HG03439 (cell line): ENCODE results near the gene PPP1R10.

Experiments
- ATAC-seq: cut with Tn5 transposase; IDR thresholded peaks from one replicate; pipeline ENCODE4 v1.9.1; 2021; ENCODE audit warnings: mild to moderate bottlenecking, moderate library complexity; ENCODE audit not compliant: unreplicated experiment

The PPP1R10 gene

GRCh38 chr6:30557683-30557981 lies 59.4 kb downstream of the PPP1R10 start:
- ATAC-seq = no peak

GRCh38 chr6:30556906-30557682 lies 59.9 kb downstream of the PPP1R10 start, which contains the start of gene PRR3:
PRR3 (plus strand) TSS chr6:30557295; CDS start chr6:30557345, 50 bp downstream.
- peak; percentile 62 for ATAC-seq

- peak; percentile 79 for ATAC-seq
These were observed 60.8 kb downstream of the PPP1R10 start, which contains the start of gene GNL1 for GRCh38 chr6:30556066-30556905. GNL1 (minus strand) TSS chr6:30556489; CDS start chr6:30556203, 286 bp downstream.

DNA sequence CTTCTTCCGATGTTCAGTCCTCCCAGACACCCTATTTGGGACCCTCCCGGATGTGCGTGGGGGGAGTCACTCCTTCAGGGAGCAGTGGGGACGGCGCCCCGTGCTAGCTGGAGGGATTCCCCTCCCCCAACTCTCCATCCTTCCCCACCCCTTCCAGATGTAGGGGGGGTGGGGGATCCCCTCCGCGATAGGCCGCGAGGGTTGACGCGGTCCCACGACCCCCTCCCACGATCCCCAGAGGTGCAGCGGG lies 61.3 kb downstream of the PPP1R10 start:
- ATAC-seq = peak; percentile 0

DNA sequence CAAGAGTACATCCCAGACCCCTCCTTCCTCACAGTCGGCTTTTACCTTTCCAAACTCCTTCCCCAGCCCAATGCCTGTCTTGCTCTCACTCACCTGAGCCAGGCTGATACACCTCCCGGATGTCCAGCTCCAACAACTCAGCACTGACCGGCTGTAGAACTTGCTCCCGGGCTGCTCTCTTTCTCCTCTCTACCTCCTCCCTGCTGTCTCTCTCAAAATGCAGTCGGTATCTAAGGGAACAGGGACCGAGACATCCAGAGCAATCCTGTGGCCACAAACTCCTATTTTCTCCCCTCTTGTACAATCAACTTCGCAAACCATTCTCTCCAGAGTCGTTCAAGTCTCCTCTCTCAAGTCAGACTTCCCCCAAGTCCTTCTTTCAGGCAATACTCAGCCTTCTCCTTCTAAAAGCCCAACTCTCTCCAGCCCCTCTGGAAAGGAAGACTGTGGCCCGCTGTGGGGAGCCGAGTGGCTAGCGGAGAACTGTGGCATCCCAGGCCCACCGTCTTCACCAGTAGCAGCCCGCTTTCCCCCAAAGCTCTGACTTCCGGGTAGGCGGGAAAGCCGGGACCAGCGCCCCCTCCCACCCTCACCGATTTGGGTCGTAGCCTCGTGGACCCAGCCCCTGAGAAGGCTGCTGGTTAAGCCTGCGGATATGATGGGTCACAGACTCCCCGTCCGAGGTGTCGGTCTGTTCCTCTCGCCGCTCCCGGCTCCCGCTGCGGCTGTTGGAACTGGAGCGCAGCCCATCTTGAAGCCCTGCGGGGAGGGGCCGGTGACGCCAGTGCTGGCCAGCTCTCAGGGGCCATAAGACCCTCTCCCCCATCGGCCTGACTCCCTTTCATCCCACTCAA lies 61.9 kb downstream of the PPP1R10 start:
- ATAC-seq = peak; percentile 0

- no peak for ATAC-seq
These were observed 62.6 kb downstream of the PPP1R10 start for GRCh38 chr6:30554404-30554803.
